GM21723 (cell line): Measurements from ENCODE around the gene RPA3.

Source experiments
- ATAC-seq: cut with Tn5 transposase; IDR thresholded peaks from one replicate; pipeline ENCODE4 v1.9.1; 2021; ENCODE audit warnings: mild to moderate bottlenecking, moderate library complexity; ENCODE audit not compliant: unreplicated experiment

RPA3 gene

DNA sequence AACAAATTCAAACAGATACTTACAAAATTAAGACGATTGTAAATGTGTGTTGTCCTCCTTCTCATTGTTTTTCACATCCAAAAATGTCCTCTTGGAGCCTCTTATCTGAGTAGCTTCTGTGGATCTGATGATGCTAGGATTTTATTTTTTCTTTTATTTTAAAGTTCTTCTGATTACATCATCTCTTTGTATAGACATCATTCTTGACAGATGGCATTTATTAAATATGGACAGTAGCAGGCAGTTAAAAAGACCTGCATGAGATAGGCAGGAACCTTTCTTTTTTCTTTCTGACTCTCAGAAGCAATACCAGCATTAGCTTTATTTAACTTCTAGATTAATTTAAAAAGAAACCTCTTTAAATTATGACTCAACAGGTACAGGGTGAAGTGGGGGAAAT is at the start of gene RPA3:
RPA3 (minus strand) TSS at position 116 of the 400 bp plus-strand sequence. CDS start 78,189 bp downstream, outside the sequence.
- ATAC-seq, result no peak

DNA sequence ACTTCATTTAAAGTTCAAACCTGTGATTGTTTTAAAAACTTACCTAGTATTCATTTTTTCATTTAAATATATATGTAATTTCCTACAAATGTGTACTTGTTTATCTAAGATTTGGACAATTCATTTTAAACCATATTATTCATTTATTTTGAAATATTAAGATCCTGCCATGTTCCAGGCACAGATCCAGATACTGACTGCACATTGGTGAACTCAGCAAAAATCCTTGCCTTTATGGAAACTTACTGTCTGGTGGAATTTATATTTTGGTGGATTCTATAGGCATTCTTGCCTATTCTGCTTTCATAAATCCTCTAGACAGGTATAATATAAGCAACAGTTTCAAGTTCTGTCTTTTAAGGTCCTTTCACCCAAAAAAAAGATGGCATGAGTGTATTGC is 48.3 kb upstream of the RPA3 start:
- ATAC-seq, result no peak

DNA sequence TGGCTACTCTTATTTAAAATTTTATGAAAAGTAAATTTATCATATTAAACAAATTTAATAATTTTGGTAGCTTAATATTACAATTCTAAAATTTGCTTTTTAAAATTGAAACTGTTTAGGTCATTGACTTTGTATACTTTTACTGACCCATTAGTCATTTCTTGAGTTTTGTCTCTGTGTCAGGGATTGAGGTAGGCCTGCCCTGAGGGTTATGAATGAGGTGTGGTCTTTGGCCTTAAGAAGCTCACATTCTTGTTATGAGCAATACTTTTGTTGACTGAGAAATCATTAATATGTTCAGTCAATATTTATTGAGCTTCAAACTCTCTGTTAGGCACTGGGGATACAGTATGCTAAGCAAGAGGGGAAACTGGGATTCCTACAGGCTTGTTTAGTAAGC is 47.0 kb upstream of the RPA3 start:
- peak; percentile 47 for ATAC-seq

DNA sequence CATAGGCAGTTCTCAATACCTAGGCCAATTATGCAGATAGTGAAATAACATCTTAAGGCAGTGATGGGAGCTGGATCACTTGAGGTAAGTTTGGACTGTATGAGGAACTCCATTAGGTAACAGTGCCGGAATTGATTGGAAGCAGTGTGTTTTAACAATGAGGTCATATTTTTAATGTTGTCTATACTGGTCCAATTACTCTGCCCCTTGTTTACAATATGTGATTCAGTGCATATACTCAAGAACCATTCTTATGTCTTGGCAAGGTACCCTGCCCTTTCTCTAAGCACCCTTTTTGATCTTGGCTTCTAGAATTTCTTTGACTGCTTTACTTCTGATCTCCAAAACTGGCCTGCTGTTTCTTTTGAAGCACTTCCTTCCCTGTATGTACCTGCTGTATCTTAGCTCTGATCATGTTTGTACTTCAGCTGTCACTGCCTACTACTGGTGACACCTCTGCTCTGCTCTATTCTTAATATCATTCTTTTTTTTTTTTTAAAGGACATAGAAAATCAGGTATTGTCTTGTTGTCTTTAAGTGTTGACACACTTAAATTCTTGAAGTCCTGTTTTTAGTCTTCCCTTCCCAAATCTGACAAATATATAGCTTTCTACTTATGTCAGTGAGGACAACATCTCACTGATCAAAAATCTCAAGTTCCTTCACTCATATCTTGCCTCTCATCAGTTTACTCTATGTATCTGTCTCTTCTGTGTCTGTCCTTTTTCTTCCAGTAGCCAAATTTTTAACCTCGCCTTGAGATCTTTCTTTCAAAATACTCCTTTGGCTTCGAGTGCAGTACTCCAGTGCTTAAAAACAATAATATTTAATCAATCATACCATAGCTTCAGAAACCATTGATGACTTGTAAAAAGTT is 46.4 kb upstream of the RPA3 start:
- ATAC-seq, result no peak

DNA sequence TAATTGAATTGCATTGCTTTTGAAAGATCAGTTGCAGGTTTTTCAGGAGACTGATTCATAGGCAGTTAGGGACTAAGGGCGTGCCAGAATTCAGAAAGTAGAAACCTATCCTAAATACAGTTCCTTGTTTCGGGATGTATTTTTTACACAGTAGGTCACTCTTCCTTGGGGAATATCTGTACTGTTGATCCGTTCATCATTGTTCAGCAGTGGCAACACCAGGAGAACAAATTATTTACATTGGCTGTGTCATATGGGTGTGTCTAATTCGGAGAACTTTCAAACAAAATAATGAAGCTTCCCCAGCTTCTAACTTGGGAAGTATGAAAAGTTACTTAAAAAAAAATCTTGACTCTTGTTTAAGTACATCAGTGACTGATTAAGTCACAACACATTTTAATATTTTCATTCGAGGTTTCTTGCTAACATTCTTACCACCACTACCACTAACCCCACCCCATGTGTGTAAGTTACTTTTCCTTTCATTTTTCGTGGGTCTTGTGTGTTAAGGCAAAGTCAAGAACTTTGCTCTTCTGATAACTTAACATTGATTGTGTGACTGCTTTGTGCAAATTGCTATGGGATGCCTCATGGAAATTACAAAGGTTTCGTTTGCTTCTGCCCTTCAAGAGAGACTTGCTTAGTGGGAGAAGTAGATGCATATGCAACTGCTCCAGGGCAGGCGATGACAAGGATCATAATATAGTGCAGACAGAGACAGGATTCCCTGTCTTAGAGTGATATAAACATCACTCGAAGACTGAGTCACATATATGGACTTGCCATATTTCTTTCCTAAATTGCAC is 43.8 kb upstream of the RPA3 start:
- peak; percentile 64 for ATAC-seq

DNA sequence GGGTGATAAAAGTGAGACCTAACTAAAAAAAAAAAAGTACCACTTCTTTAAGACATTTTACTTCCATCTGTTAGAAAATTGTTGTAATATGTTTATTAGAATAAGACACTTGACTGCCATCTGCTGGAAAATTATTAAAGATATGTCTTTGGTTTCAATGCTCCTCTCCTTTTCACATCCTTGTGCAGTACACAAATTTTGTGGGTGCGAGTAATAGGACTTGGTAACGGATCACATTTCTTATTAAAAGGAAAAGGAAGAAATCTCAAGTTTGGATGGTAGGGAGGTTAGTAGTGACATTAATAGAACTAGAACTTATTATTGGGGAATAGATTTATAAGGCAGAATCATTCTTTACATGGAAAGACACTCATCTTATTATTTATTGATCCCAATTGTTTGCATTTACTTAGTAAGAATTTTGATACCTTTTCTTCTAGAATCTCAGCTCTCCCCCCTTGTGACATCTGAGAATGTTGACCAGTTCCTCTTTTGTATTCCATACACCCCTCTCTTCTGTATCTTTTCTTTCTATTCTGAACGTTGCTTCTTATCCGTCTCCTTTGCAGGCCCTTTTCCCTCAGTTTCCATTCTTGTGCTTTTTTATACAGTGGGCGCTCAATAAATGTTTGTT is 43.0 kb upstream of the RPA3 start:
- peak; percentile 52 for ATAC-seq

DNA sequence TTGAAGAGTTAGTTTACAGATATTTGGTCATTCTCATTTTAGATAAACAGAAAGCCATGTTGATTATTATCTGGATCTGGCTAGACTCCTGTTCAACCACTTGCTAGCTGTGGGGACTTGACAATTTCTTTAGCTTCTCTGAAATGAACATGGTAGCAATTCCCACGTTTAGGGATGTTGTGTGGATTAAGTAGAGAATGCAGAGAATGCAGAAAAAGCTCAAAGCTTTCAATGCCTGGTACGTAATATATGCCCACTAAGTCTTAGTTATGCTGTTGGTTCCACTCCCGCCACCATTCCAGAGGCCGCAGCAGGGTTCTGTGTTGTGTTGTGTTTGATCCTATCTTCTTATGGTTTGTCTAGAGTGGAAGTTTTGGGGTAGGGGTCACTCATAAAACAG is 39.2 kb upstream of the RPA3 start:
- no peak for ATAC-seq

DNA sequence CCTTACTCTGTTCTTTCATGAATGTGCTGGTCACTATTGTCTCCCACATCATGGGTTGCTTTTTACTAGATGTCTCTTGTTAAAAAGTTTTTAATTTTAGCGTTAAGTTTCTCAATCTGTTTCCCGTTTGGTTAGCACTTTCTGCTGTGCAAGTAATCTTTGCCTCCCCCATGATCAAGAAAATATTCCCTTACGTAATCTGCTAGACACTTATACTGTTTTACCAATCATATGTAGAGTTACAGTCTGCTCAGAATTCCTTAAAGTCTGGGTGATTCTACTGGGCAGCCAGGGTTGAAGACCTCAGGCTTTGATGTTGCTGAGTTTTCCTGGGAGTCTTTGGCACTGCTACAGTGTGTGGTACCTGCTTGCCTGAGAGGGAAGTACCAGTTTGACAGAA is 38.2 kb upstream of the RPA3 start:
- ATAC-seq, result no peak

DNA sequence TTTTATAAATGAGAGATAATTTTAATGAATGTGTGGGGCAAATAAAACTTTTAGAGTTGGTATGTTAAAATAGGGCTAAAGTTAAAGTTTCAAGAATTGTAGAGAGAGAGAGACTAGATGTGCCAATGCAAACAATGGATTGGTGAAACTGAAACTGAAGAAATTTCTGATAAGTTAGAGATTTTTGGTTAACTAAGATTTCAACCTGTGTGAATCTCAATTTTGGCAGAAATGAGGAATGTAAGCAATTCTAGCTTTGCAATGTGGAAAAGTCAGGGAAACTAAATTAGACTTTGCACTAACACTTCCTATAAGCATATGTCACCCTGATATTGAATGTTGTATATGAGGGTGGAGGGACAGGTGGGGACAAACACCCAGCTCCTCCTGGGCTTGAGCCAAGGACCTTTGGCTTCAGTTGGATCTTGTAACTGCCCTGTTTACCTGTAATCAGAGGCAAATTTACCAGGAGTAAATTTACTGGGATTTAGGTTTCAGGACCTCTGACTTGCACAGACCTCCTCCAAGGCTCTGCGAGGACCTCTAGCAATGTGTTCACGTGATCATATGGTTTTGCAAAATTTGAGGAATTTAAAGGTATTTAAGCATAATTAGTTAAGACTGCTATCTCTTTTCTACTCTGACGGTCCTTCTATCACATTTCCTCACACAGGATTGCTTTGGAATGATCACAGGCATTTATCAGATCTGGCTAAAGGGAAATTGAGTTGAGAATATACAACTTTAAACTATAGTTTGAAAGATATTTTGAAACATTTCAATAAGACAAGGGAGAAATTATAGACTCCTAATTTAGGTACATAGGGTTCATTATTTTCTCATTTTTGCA is 33.1 kb upstream of the RPA3 start:
- ATAC-seq, result no peak

DNA sequence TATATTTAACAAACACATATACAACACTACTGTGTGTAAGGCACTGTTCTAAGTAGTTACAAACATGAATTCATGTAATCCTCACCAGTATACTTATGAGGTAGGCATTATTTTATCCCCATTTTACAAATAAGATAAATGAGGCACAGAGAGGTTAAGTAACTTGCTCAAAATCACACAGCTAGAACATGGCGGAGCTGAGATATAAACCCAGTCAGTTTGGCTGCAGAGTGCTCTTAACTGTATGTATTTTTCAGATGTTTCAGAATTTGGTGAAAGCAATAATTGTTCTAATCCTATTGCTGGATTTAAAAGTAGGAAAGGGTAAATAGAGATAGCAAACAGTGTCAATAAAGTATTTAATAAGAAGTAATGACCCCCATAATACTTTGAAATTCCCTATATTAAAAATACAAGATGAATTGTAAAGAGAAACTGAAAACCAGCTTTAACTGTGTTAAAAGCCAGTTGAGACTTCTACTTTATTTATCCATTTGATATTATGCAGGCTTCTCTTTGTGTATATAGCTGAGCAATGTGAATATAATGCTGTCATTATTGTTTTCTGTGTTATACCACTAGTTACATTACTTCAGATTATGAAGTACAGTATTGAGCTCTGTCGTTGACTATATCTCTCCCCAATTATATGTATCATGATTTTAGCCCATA is 32.3 kb upstream of the RPA3 start:
- ATAC-seq, result no peak

DNA sequence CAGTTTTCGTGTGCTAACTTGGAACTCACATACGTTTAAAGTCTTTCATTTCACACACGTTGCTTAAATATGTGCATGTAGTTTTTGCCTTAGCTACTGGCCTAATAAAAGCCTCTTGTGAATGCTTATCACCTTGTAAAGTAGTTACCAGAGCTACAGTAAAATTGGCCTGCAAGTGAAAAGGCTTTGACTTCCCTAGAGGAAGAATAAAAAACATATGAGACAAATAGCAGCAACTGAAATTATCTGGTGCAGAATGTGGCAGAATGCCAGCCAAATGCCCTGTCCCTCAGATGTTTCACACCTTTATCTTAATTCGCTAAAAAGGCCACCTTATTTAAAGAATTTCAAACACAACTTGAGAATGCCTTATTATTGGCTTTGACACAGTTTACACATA is 28.1 kb upstream of the RPA3 start:
- ATAC-seq, result no peak

DNA sequence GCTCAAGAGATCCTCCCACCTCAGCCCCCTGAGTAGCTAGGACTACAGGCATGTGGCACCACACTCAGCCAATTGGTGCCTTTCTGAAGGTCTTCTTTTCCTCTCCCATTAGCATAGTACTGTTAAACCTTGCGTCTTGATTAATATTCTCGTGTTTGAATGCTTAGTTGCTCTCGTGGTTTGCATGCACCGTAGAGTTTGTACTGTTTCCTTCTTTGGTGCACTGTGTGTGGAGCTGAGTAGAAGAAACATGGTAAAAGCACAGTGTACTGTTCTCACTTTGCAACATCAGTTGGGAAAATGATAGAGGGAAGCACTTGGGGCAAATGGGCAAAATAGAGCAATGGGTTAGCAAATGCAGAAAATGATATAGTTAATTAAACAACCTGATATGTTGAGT is 27.6 kb upstream of the RPA3 start:
- no peak for ATAC-seq

DNA sequence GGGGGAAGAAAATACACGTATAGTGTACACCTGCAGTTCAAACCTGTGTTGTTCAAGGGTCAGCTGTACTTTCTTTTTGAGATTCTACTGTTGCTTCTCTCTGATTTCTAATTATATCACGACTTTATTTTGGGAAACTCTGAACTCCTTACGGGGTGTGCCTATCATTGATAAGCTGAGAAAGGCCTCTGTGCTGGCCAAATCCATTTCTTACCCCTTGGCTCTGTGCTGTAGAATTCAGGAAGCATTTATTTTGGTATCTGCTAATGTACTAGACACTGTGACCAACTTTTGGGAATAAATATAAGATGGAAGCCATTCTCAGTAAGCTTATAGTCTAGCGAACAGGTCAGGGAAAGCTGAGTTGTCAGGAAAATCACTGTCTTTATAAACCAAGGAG is 26.9 kb upstream of the RPA3 start:
- no peak for ATAC-seq

DNA sequence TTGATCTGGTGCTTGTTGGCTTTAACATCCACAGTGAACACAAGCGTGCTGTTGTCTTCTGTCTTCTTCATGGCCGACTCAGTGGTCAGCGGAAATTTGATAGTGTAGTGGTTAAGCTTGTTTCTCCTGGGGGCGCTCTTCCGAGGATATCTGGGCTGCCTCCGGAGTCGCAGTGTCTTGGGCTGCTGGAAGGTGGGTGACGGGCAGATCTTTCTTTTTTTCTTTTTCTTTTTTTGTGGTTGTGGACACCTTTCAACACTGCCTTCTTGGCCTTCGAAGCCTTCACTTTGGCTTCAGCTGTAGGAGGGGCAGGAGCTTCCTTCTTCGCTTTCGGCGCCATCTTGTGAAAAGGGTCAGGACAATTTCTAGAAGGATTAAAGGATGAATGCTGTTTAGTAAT is 23.8 kb upstream of the RPA3 start:
- no peak for ATAC-seq

DNA sequence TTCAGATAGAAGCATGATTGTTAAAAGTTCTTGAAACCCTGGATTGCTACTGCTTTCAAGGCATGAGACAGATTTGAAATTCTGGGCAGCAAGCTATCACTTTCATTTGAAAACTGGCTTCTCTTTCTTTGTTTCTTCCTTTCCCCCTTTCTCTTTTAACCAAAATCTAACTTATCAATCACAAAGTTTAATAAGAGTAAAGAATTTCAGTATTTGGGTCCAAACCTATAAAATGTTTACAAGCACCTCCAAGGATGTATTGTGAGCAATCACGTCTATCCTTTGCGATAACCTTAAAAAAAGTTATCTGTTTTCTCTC is 21.6 kb upstream of the RPA3 start:
- ATAC-seq, result peak; percentile 35

DNA sequence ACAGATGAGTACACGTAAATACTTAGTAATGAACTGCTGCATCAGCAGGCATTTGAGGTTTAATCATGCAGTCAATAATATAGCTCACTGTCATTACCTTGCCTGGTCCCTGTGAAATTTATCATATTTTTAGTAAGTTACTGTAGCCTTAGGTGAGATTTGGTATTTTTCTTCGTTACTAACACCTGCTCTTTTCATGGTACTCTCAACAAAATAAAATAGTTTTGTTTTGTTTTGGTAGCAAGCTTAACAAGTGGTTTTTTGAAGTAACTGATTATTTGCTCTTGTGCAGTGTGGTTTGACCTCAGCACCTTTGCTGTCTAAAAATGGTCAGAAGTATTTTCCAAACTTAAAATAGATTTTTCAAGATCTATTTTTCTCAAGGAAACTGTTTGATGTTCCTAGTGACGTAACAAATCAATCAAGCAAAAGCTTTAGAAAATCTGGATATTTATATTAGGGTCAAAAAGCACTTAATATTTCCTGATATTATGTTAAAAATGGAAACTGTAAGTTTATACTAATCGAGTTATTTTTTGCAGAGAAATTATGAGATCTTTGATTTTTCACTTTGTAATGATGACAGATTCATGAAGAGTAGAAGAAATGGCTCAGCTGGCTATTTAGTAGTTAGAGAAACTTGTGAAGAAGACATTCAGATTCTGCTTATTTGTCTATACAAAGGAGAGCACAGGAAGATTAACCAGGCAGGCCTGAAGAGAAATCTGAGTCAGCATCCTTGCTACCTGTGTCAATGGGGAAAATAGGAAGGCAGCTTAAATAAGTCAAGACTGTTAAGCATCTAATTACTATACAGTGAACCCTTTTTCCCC is 21.0 kb upstream of the RPA3 start:
- peak; percentile 77 for ATAC-seq

DNA sequence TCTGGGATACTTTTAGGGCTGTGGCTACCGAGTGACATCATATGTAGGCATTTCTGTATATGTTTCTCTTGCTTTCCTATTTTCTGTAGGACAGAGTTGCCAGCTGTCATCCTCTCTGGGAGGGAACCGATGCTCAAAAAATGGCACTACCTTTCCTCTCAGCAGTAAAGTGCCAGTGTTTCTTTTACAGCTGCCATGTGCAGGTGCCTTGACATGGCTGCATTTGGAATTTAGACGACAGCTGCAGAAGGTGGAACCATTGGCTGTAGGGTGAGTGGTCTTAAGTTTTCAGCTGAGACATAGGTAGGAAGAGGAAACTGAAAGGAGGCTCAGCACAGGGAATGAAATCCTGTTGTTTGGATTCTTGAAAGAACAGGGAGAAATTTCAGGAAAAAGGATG is 20.2 kb upstream of the RPA3 start:
- no peak for ATAC-seq

DNA sequence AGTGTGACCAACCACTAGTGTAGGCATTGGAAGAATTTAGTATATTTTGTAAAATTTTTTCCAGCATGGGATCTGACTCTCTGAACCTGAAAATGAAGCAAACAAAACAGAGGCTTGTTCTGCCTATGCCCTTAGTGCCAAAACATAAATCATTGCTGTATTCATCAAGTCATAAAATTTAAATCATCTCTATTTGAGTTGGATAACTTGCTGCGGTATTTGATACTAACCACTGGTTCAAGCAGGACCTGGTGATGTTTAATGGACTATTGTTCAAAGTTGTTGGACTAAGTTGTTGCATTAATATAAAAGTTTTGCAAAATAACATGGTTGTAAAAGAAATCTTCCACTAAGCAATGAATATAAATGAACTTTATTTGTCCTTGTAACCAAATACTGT is 19.8 kb upstream of the RPA3 start:
- no peak for ATAC-seq

DNA sequence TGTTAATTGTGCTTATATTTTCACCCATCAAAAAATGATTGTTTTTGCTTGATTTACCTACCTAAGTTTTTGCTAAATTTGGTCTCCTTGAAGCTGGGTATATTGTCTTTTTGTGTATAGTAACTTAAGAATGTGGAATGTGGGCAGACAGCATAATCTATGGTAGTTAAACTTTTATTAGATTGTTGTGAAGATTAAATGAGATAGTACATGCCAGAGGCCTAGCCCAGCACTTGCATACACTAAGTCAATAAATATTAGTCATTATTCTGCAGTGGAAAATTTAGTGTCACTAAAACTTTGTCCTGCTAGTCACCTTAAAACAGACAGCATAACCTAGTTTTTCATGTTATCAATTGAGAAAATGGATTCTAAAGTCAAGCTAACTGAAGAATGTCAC is 19.3 kb upstream of the RPA3 start:
- no peak for ATAC-seq

DNA sequence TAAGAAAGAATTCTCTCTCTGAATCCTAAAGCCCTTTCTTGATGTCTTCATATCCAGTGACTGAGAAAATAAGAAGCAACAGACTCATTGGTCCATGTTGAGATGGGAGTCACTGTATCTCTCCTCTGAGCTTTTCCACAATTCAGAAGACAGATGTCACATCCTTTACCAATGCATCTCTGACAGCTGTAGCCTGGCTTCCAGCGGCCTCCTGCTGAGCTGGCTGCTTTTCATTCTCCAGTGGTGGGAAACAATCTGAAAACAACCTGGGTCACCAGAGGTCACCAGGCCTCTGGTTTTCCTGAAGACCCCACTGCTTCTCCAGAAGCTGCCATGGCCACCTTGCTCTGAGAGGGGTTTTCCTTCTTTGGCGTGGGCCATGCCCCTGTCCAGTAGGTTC is 18.3 kb upstream of the RPA3 start:
- no peak for ATAC-seq
